Neutrophil (primary cell): ENCODE measurements around the gene RBP3.

ENCODE experiments used
- H3K27ac ChIP-seq: fragments of 200-600 bp; sonication (generic); 2 replicates; pipeline ENCODE4 v1.5.1; 2016; ENCODE audit warnings: mild to moderate bottlenecking, moderate library complexity
- H3K27me3 ChIP-seq: fragments of 200-600 bp; sonication (generic); 2 replicates; pipeline ENCODE4 v1.6.0; 2016; ENCODE audit warnings: mild to moderate bottlenecking
- H3K36me3 ChIP-seq: fragments of 200-600 bp; sonication (generic); 2 replicates; pipeline ENCODE4 v1.5.1; 2017
- H3K4me1 ChIP-seq, 2 experiments: fragments of 200-600 bp in 1 of 2; sonication (generic) in 1 of 2; 1 replicate in 1 of 2; 2 replicates in 1 of 2; pipeline versions ENCODE4 v1.5.1 to v1.6.1; 2013 to 2016; ENCODE audit warnings: low read depth in 1 of 2, low read length in 1 of 2, mild to moderate bottlenecking in 1 of 2, moderate library complexity in 1 of 2; ENCODE audit not compliant: control insufficient read depth in 1 of 2, insufficient read depth in 1 of 2
- H3K4me3 ChIP-seq, 2 experiments: fragments of 200-600 bp in 1 of 2; sonication (generic) in 1 of 2; 1 replicate in 1 of 2; 2 replicates in 1 of 2; pipeline ENCODE4 v1.5.1; 2013 to 2016; ENCODE audit warnings: low read depth in 1 of 2, low read length in 1 of 2, mild to moderate bottlenecking in 1 of 2, moderate library complexity in 1 of 2
- H3K9me3 ChIP-seq: fragments of 200-600 bp; sonication (generic); 2 replicates; pipeline ENCODE4 v1.5.1; 2016
- CTCF ChIP-seq: fragments of 200-600 bp; sonication (generic); IDR thresholded peaks from 2 replicates; pipeline ENCODE4 v1.5.1; 2016; ENCODE audit warnings: antibody characterized with exemption

RBP3 gene

GRCh38 chr10:47339186-47339735, 8.9 kb upstream of the RBP3 start:
- H3K9me3 ChIP-seq, result no peaks in the 10 kb centered on the region
- H3K4me1 ChIP-seq, result no peaks in the 10 kb centered on the region
- no peak overlapping the region for H3K4me3 ChIP-seq
- no peaks in the 10 kb centered on the region for H3K36me3 ChIP-seq
- H3K27ac ChIP-seq, result no peak overlapping the region
- H3K27me3 ChIP-seq, result peaks cover 3% of the 10 kb centered on the region
- no peak for TF ChIP-seq CTCF

GRCh38 chr10:47339759-47340607, 8.2 kb upstream of the RBP3 start:
- no peak for TF ChIP-seq CTCF
- no peaks in the 10 kb centered on the region for H3K9me3 ChIP-seq
- no peak overlapping the region for H3K4me3 ChIP-seq
- H3K36me3 ChIP-seq, result no peaks in the 10 kb centered on the region
- H3K27me3 ChIP-seq, result no peaks in the 10 kb centered on the region
- H3K4me1 ChIP-seq, result no peaks in the 10 kb centered on the region
- H3K27ac ChIP-seq, result no peak overlapping the region

- no peaks in the 10 kb centered on the region for H3K27me3 ChIP-seq
- no peak overlapping the region for H3K4me3 ChIP-seq
- H3K27ac ChIP-seq, result no peak overlapping the region
- H3K4me1 ChIP-seq, result no peaks in the 10 kb centered on the region
- H3K36me3 ChIP-seq, result no peaks in the 10 kb centered on the region
- no peaks in the 10 kb centered on the region for H3K9me3 ChIP-seq
- TF ChIP-seq CTCF, result peak; percentile 96
These were observed 7.5 kb upstream of the RBP3 start for GRCh38 chr10:47340608-47341170.

- Histone ChIP-seq H3K4me1 (no peaks in the 10 kb centered on the region), H3K27ac (no peak overlapping the region), H3K9me3 (no peaks in the 10 kb centered on the region), H3K36me3 (no peaks in the 10 kb centered on the region), H3K27me3 (no peaks in the 10 kb centered on the region), H3K4me3 (no peak overlapping the region)
- no peak for TF ChIP-seq CTCF
These were observed 2.9 kb upstream of the RBP3 start for GRCh38 chr10:47344996-47345870.

GRCh38 chr10:47346581-47347302, 1.4 kb upstream of the RBP3 start:
- H3K4me3 ChIP-seq, result no peak overlapping the region
- no peaks in the 10 kb centered on the region for H3K36me3 ChIP-seq
- H3K27me3 ChIP-seq, result no peaks in the 10 kb centered on the region
- H3K27ac ChIP-seq, result no peak overlapping the region
- H3K4me1 ChIP-seq, result no peaks in the 10 kb centered on the region
- no peaks in the 10 kb centered on the region for H3K9me3 ChIP-seq
- no peak for TF ChIP-seq CTCF
